Mucosa of descending colon (tissue), 3 donors: ENCODE measurements around the gene ARSJ. TPM values are rescaled to one million over a fixed set of nuclear protein-coding genes. Genes with fewer than 3 reads are reported as not detected.

ENCODE experiments used
- ATAC-seq: fragments of 200-7000 bp; cut with Tn5 transposase; one replicate; pipeline ENCODE4 v1.9.1; 2020; ENCODE audit warnings: mild to moderate bottlenecking, moderate library complexity
- DNase-seq, 3 donors: peaks; one replicate each; pipeline ENCODE4 v3.0.0-alpha.2; 2020
- H3K36me3 ChIP-seq: fragments of 200-600 bp; one replicate; pipeline ENCODE4 v1.8.0; 2021; ENCODE audit warnings: low read depth, mild to moderate bottlenecking
- H3K4me1 ChIP-seq: fragments of 200-600 bp; one replicate; pipeline ENCODE4 v1.8.0; 2021; ENCODE audit warnings: low read depth, mild to moderate bottlenecking
- H3K4me3 ChIP-seq: fragments of 200-600 bp; one replicate; pipeline ENCODE4 v1.8.0; 2021; ENCODE audit warnings: mild to moderate bottlenecking
- H3K9me3 ChIP-seq: fragments of 200-600 bp; one replicate; pipeline ENCODE4 v1.8.0; 2021; ENCODE audit warnings: mild to moderate bottlenecking
- intact Hi-C, 2 donors: fragments of 100-400 bp; cut with DNase I in 1 of 2; cut with micrococcal nuclease in 1 of 2; formaldehyde crosslinking; loops; one replicate each; pipeline versions ENCODE4 v1.11.0 to v1.11.1; 2022; cut with DNase I, micrococcal nuclease
- total RNA-seq, 3 donors: library from RNA; stranded (reverse); fragmentation: NEBNext Ultra II Directional in 2 of 3; extraction: Animal tissue kit (Norgen Biotek cat#: 25700) in 2 of 3; gene quantifications; one replicate each; pipeline versions ENCODE4 v1.2.1 to v1.2.4, GENCODE V29; 2021 to 2023
- TF ChIP-seq, protein P1 (sequence below): fragments of 200-600 bp; IDR thresholded peaks from one replicate; pipeline ENCODE4 v1.8.0; 2022; ENCODE audit warnings: antibody characterized with exemption, mild to moderate bottlenecking
- donor health status: DM: no; HTN: no; CAD: no; lungs with moderate emphysema.
- donor health status: DM: no; HTN: no; CAD: no.
- donor health status: DM: no; HTN: yes; CAD: no.

The ARSJ gene
- total RNA-seq, 3 donors from 2014 or later: 6.1 to 10.4 (median 6.5) TPM

DNA sequence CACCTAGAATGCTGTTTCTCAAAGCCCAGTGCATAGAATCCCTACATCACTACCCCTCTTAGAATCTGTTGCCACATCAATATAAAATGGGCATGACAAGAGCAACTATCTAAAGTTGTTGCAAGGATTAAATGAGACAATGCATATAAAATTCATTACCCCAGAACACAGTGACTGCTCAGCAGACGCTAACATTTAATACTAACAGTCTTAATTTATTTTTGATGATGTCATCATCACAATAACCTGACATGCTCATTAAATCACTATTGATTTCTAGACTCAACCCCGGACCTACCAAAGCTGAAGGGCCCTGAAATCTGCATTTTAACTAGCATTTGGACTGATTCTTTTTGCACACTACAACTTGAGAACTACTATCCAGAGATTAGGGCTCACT, 3.9 kb downstream of the ARSJ start:
- DNase-seq (no peak), ATAC-seq (no peak)
- no peaks in the 10 kb centered on the region for H3K9me3 ChIP-seq
- no peaks in the 10 kb centered on the region for H3K4me1 ChIP-seq
- intact Hi-C loops: no loop called here
- no peaks in the 10 kb centered on the region for H3K36me3 ChIP-seq
- TF ChIP-seq, protein P1, sequence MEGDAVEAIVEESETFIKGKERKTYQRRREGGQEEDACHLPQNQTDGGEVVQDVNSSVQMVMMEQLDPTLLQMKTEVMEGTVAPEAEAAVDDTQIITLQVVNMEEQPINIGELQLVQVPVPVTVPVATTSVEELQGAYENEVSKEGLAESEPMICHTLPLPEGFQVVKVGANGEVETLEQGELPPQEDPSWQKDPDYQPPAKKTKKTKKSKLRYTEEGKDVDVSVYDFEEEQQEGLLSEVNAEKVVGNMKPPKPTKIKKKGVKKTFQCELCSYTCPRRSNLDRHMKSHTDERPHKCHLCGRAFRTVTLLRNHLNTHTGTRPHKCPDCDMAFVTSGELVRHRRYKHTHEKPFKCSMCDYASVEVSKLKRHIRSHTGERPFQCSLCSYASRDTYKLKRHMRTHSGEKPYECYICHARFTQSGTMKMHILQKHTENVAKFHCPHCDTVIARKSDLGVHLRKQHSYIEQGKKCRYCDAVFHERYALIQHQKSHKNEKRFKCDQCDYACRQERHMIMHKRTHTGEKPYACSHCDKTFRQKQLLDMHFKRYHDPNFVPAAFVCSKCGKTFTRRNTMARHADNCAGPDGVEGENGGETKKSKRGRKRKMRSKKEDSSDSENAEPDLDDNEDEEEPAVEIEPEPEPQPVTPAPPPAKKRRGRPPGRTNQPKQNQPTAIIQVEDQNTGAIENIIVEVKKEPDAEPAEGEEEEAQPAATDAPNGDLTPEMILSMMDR: no peak
- no peak overlapping the region for H3K4me3 ChIP-seq

DNA sequence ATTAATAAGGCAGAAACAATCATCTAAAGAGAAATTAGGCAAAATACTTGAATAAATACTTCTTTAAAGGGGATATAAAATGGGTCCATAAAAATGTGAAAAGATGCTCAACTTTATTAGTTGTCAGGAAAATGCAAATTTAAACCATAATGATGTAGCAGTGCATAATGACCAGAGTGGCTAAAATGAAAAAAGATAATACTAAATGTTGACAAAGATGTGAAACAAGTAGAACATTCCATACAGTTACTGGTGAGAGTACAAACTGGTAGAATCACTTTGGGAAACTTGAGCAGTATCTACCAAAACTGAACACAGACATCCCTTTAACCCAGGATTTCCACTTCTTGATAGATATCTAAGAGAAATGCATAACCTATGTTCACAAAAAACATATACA, 5.0 kb downstream of the ARSJ start:
- ATAC-seq (no peak), DNase-seq (no peak)
- H3K9me3 ChIP-seq: no peaks in the 10 kb centered on the region
- no peak overlapping the region for H3K4me3 ChIP-seq
- TF ChIP-seq, protein P1: no peak
- intact Hi-C loops: no loop called here
- H3K4me1 ChIP-seq: no peaks in the 10 kb centered on the region
- H3K36me3 ChIP-seq: no peaks in the 10 kb centered on the region

DNA sequence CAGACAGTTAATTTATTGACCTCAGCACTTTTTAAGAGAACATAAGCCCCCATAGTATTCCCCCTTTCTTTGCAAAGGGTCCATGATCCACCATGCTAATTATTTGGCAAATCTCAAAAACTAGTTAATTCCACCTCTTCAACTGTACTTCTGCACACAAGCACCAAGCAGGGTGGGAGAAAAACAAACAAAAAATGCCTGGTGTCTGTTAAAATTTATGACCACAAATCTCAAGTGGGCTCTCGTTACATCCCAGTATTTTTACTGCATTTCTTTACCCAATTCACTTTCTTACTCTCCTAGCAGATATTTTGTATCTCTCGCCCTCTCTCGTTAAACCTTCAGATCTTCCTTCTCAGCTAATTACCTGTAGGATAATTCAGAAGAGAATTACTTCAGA, 6.1 kb downstream of the ARSJ start:
- ATAC-seq: no peak
- Histone ChIP-seq H3K36me3 (no peaks in the 10 kb centered on the region), H3K4me3 (no peak overlapping the region), H3K4me1 (no peaks in the 10 kb centered on the region), H3K9me3 (no peaks in the 10 kb centered on the region)
- no peak for DNase-seq
- intact Hi-C loops: no loop called here
- TF ChIP-seq, protein P1: no peak

DNA sequence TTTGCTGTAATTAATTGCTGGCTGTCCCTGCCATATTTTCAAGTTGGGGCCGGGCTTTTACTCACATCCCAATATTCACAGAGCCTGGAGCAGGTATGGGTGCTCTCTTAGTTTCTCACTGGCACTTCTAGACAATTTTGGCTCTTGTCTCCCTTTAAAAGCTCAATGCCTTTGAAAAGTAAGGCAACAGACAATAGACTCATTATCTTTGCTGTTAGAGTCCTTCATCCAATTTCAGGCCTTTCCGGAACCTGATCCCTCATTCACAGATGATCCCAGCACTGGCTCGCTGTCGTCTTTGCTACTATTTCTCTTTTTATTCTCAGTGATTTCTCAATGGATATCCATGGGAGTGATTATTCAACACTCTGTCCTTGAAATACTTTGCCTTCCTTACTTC, 6.7 kb downstream of the ARSJ start:
- H3K36me3 ChIP-seq: no peaks in the 10 kb centered on the region
- no peaks in the 10 kb centered on the region for H3K9me3 ChIP-seq
- no peaks in the 10 kb centered on the region for H3K4me1 ChIP-seq
- DNase-seq (no peak), ATAC-seq (no peak)
- intact Hi-C loops: no loop called here
- TF ChIP-seq, protein P1: no peak
- H3K4me3 ChIP-seq: no peak overlapping the region

DNA sequence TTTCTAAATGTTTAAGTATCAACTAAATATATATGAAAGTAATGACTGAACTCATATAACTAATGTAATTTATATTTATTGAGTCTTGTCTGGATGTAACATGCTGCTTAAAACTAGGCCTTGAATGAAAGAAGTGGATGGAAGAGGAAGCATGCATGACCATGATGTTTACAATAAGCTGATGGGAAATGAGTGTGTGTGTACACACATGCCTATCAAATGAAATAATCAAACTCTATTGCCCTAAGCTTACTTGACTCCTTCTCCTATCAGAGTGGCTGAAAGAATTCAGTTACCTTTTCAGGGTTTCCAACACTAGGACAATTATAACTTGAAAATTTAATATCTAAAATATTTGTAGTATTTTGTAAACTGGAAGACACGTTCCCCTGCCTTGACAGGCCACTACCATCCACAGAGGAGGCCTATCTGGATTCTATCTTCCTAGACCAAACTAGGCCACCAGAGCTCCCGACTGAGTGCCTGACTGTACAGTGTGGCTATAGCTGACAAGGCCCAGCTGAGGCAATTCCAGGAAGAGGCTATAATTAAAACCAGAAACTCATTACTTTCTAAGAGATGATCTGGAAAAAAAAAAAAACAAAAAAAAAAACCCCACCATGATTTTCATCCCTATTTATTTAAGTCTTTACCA, 7.6 kb downstream of the ARSJ start:
- DNase-seq (no peak), ATAC-seq (peak; percentile 64)
- TF ChIP-seq, protein P1: no peak
- Histone ChIP-seq H3K4me3 (no peak overlapping the region), H3K9me3 (no peaks in the 10 kb centered on the region), H3K36me3 (no peaks in the 10 kb centered on the region), H3K4me1 (no peaks in the 10 kb centered on the region)
- intact Hi-C loops: no loop called here
